Activated CD4-positive, alpha-beta T cell treated with anti-CD3 and anti-CD28 coated beads for 1 hour (primary cell): Measurements from ENCODE around the gene SLC46A3.

Source experiments
- DNase-seq: peaks from one replicate; pipeline ENCODE4 v3.0.0-alpha.2; 2020

SLC46A3 gene

GRCh38 chr13:28678809-28679208 lies 40.0 kb downstream of the SLC46A3 start:
- no peak for DNase-seq

GRCh38 chr13:28671126-28671792 lies 47.5 kb downstream of the SLC46A3 start:
- DNase-seq, result no peak

- no peak for DNase-seq
Measured at GRCh38 chr13:28666897-28667488, 51.8 kb downstream of the SLC46A3 start.

GRCh38 chr13:28659621-28659970 lies 59.2 kb downstream of the SLC46A3 start:
- DNase-seq, result no peak

GRCh38 chr13:28658796-28659620 lies 59.8 kb downstream of the SLC46A3 start, which contains the start of gene POMP:
Gene POMP, plus strand, starts transcription at chr13:28659130. Its CDS starts 55 bp downstream, at chr13:28659185.
- peak; percentile 86 for DNase-seq

- no peak for DNase-seq
Measured at GRCh38 chr13:28658539-28658795, 60.3 kb downstream of the SLC46A3 start.

- DNase-seq, result no peak
Measured at GRCh38 chr13:28657784-28658538, 60.8 kb downstream of the SLC46A3 start.

GRCh38 chr13:28655561-28655960 lies 63.2 kb downstream of the SLC46A3 start:
- DNase-seq, result no peak

GRCh38 chr13:28654276-28654675 lies 64.5 kb downstream of the SLC46A3 start:
- no peak for DNase-seq

- no peak for DNase-seq
Measured at GRCh38 chr13:28653111-28653510, 65.7 kb downstream of the SLC46A3 start.

GRCh38 chr13:28651810-28652401 lies 66.9 kb downstream of the SLC46A3 start:
- DNase-seq, result no peak

GRCh38 chr13:28650284-28650683 lies 68.5 kb downstream of the SLC46A3 start:
- no peak for DNase-seq
